ENCODE measurements around the gene SEC24C.
"Not testable (repeated sequence)": the region's sequence is repeated elsewhere in the genome, so short reads cannot be mapped to it uniquely, and the experiment has no call there.

The SEC24C gene

DNA sequence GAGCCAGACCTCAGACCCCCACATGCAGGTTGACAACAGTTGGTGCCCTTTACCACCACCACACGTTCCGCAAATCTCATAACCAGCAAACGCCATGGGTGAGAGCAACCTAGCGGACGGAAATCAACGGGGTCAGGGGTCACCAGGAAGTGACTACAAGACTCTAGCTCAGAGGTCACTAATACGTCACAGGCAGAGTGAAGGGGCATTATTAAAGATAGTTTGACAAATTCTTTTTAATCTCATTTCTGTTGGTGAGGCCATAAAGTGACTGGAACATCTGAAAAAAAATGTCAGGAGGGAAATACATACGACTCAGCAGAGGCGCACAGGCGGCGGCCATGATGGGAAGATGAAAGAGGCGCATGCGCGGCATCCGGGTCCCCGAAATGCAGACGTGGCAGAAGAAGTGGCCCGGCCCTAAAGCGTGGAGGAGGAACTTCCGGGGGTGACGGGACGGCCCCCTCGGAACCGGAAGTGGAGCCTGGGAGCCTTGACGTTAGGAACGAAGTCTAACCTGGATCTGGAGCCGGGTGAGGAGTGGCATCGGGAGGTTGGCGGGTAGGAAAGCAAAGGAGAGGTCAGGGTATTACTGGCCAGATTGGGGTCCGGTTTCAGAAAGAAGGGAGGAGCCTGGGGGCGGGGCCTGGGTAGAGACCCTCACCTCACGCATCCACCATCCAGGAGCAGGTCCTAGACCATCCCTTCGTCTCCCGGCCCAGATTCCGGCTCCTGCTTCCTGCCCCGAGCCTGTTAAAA, at the start of gene SEC24C:
Gene SEC24C (plus strand): TSS at position 468 of the 759 bp plus-strand sequence. CDS start 2,461 bp downstream, outside the sequence.
- FAIRE-seq: peak; percentile 51

DNA sequence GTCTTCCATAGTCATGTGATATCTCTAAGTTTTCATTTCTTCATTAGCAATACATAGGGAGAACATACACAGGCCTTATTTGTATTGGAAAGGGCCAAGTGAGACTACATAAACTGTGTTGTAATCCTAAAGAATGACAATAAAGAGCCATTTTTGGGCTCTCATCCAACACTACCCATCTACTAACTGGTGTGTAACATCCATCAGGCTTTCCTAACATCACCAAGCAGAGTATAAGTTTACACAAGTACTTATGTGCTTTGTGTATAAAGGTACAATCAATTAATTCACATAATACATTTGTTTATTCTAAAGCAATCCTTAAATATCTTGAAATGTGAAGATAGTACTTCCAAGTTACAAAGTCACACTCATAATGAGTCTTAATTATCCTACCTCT, 48.9 kb upstream of the SEC24C start:
- not testable (repeated sequence) for FAIRE-seq

GRCh38 chr10:73697675-73698159, 46.5 kb upstream of the SEC24C start, which contains the start of gene AGAP5:
Gene AGAP5, minus strand, starts transcription at chr10:73698109. Its CDS starts 354 bp downstream, at chr10:73697755.
- not testable (repeated sequence) for FAIRE-seq

GRCh38 chr10:73698819-73699218, 45.4 kb upstream of the SEC24C start:
- not testable (repeated sequence) for FAIRE-seq

- not testable (repeated sequence) for FAIRE-seq
Observed at GRCh38 chr10:73703924-73704323, 40.2 kb upstream of the SEC24C start.

DNA sequence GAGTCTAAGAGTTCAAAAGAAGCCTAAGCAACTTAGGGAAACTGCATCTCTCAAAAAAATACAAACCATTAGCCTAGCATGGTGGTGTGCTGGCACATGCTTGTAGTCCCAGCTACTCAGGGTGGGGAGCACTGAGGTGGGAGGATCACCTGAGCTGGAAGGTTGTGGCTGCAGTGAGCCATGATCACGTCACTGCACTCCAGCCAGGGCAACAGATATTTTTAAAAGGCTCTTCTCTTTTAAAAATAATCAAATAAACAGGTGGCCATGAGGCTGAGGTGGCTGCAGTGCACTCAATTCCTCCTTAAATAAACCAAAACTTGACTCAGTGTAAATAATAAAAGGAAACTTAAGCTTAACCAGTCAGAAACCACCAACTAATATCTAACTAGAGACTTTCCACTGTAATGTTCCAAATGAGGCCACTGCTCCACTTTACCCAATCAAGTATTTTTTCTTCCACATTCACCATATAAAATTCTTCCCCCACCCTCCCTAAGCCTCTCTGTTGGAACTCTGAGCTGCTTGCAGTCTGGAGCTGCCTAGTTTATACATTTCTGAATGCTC, 38.6 kb upstream of the SEC24C start:
- FAIRE-seq: not testable (repeated sequence)

DNA sequence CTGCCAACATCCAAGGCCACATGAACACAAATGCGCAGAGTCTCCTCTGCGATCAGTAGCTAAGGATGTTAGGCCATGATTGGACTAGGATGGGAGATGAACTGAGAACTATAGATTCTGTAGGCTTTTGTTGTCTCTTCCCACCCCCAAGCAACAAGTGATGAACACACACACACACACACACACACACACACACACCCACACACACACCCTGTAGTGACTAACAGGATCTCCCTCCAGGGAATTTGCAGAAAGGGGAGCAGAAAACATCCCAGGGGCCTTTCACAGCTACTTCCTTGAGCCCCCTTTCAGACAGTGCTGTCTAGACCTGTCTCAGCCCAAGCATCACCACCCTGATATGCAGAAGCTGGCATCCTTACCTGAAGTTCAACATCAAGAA, 37.7 kb upstream of the SEC24C start:
- not testable (repeated sequence) for FAIRE-seq

DNA sequence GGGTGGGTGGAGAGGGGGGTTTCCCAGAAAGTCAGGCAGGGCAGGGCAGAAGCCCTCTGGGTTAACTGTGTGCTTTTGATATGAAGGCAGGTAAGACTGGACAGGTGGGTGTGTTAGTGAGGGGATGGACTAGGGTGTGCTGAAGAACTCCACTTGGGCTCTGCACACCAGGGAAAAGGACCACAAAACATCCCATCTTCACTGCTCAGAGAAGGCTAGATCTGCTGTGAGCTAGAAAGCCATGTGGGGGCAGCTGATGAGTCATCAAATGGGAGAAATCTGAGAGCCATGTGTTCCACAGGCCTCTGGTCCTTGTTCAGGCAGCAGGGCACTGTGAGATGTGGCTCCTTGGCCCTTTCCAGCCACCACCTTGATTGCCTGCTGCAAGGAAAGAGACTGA, 36.5 kb upstream of the SEC24C start:
- not testable (repeated sequence) for FAIRE-seq

DNA sequence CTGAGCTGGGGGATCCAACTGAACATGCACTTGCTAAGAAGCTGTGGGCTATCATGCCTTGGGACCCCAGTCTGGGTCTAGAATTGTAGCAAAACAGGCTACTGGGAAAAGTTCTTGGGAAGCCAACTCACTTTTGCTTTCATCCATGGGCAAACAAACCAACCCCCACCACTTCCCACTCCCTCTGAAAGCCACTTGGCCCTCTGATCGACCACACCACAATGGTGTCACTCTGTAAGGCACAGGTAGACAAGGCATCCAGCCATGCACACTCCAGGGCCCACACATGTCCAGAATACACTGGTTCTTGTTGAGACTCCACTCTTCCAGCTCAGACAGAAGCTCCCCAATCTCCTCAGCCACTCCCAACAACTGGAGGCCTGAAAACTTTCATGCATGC, 36.0 kb upstream of the SEC24C start:
- not testable (repeated sequence) for FAIRE-seq

DNA sequence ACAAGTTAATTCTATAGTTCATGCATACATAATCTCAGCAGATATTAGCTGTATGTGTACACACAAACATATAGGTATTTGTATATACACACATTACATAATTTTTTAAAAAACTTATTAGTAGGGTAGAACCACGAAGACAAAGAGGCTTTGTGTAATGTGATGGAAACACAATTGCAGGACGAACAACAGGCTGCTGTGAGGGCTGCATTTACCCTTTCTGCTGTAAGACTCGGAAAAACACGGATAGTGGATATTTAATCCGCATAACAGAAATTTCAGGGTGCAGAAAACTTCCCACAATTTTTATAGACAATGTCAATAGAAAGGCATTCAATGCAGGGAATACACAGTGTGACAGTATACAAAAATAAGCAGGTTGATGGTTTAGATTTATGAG, 32.5 kb upstream of the SEC24C start:
- FAIRE-seq: not testable (repeated sequence)

GRCh38 chr10:73713912-73714311, 30.3 kb upstream of the SEC24C start:
- not testable (repeated sequence) for FAIRE-seq

DNA sequence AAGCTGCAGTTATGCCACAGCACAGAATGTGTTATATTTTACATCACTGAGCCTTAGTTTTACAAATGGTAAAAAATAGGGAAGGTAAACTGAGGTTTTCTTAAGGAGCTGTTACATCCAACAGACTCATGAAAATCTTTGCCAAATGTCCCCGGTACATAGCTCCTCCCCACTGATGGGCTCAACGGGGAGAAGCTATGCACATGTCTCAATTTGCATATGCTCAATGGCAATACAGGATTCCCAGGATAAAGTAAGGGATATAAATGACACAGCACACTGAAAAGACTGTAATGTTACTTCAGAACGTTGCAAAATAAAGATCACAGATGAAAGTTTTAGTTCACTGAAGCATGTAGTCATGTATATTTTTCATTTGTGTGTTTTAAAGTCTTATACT, 29.7 kb upstream of the SEC24C start:
- peak; percentile 54 for FAIRE-seq

- not testable (repeated sequence) for FAIRE-seq
Observed at GRCh38 chr10:73715179-73716156, 28.7 kb upstream of the SEC24C start.

- no peak for FAIRE-seq
Observed at GRCh38 chr10:73716251-73716650, 27.9 kb upstream of the SEC24C start.

DNA sequence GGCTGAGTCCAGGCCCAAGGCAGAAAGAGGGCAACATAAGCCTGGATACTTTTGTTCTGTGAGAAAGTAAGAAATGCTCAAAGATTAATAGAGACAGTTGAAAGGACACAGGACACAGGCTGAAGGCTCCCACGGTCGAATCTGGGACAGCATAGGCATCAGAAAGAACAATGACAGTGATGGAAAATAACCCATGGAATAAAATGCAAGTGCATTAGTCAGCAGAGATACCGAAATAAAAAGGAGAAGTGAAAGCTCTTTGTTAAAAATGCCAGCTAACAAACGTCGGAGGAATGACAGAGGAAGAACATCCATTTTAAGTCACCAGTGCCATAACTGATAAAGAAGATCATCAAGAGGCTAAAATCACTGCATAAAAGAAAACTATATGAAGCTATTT, 26.6 kb upstream of the SEC24C start:
- FAIRE-seq: no peak

- FAIRE-seq: not testable (repeated sequence)
Observed at GRCh38 chr10:73720561-73720960, 23.6 kb upstream of the SEC24C start.

DNA sequence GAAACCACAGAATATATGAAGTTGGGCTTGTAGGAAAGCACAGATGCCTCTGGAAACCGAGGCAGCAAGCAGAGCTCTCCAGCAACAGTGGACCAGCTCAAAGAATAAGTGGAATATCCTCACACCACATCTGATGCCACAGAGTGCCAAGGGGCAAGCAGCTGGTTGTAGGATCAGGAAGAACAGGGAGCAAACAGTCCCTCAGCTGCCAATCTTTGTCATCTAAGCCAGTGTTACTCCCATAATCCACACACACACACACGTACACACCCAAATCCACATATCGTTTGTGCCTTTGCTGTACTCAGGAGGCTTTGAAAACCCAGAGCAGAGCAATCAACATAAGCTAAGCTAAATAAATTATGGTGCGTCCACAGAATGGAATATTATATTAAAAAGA, 20.7 kb upstream of the SEC24C start:
- FAIRE-seq: no peak

DNA sequence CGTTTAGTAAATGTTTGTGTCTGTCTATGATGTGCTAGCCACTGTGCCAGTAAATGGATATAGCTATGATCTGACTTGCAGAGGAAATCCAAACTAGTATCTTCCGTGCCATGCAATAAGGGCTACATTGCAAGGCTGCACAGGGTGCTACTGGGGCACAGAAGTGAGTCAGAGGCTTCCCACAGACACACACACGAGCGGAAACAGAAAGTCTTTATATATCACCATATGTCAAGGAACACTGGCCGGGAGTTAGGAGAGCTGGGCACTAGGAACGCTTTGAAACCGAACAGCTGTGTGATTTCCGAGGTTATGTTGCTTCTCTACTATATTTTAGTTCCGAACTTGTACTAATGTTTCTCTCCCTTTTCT, 14.4 kb upstream of the SEC24C start:
- not testable (repeated sequence) for FAIRE-seq

DNA sequence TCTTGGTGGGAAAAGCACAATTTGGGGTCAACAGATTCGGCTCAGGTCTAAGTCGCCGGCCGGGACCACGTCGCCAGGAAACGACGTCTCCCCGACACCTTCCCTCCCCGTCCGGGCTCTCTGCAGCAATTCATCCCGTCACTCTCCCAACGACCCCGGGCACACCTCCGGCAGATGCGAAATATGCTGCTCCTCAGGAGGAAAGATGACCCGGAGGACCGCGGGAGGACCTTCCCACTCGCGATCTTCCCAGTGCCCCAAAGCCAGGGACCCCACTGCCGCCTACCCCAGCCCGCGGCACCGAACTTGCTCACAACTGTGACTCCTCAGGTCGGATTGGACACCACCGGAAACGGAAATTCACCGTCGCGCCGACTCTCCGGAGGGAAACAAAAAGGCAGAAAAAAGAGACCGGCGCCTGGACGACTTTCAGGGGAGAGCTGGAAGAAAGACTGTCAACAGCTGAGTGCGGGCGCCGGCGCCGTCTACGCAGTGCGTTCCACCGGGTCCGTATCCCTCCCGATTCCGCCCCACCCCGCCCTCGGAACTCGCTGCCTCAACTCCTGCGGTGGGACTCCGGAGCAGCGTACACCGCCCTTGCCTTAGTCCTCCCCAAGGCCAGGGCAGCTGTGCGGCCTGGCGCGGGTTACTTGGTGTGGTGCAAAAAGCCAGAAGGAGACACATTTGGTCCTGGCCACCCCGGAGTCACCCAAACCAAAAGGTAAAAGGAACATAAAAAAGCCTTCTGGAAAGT, 13.8 kb upstream of the SEC24C start:
- no peak for FAIRE-seq

GRCh38 chr10:73731588-73732375, 12.4 kb upstream of the SEC24C start:
- FAIRE-seq: no peak

DNA sequence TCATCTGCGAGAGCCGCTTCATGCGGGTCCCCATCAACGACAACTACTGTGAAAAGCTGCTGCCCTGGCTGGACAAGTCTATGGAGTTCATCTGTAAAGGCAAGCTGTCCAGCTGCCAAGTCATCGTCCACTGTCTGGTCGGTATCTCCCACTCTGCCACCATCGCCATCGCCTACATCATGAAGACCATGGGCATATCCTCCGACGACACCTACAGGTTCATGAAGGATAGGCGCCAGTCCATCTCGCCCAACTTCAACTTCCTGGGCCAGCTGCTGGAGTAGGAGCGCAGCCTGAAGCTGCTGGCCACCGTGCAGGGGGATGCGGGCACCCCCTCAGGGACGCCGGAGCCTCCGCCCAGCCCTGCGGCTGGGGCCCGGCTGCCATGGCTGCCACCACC, 11.7 kb upstream of the SEC24C start:
- no peak for FAIRE-seq

Data from endometrium (tissue), 2 donors.